ENCODE data around the gene ERBB2. TPM values are rescaled to one million over a fixed set of nuclear protein-coding genes. Genes with fewer than 3 reads are reported as not detected.
A peak's percentile ranks its signal among the peaks of the same experiment; 100 is the strongest.

The ERBB2 gene
- total RNA-seq, 4 donors from 2014 or later: 104 to 339 (median 247) TPM

DNA sequence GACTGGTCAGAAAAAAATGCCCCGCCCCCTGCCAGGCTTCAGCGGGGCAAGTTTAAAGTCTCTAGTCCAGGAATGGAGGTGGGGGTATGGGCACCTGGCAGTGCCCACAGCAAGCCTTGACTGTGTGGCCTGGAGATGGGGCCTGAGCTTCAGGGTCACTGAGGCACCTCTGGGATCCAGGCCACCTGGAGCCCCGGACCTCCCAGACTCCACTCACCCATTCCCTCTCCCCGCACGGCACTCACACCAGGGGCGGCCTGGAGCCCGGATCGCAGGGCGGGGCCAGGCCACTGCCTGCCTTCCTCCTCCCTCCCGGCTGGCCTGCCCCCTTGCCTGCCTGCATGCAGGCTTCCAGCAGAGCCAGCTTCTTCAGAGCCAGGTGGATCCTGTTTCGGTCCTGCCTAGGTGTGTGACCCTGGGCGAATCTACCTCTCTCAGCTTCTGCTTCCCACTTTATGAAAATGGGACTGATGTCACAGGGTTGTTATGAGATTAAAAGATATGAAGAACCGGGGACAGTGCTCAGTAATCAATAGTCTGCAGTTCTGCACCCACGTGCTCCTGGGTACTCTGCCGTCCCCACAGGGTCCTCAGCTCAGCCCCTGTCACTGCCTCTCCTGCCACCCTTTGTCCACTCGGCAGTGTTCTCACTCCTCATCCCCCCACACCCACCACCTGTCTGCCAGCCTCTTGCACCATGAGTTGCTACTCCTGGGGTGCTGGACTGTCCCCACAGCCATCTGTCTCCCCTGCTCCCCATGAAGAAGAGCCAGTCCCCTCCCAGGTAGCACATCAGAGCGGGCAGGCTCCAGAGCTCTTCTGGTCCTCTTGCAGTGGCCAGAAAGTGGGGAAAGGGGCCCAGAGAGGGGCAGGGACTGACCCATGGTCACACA lies 35.9 kb upstream of the ERBB2 start:
- H3K36me3 ChIP-seq: peaks cover 0 to 36% (median 0%) of the 10 kb centered on the region in 3 donors
- peak in 2 of 3 donors; percentile 74 to 78 for DNase-seq
- H3K9me3 ChIP-seq: no peaks in the 10 kb centered on the region
- peak overlapping the region in 2 of 4 donors; percentile 15 to 66 for H3K27ac ChIP-seq
- peaks cover 11 to 63% (median 15%) of the 10 kb centered on the region in 4 donors for H3K4me1 ChIP-seq
- peaks cover 0 to 6% of the 10 kb centered on the region in 2 donors for H3K27me3 ChIP-seq
- H3K4me3 ChIP-seq: peak overlapping the region in 1 of 4 donors; percentile 2
- TF ChIP-seq, protein P1, sequence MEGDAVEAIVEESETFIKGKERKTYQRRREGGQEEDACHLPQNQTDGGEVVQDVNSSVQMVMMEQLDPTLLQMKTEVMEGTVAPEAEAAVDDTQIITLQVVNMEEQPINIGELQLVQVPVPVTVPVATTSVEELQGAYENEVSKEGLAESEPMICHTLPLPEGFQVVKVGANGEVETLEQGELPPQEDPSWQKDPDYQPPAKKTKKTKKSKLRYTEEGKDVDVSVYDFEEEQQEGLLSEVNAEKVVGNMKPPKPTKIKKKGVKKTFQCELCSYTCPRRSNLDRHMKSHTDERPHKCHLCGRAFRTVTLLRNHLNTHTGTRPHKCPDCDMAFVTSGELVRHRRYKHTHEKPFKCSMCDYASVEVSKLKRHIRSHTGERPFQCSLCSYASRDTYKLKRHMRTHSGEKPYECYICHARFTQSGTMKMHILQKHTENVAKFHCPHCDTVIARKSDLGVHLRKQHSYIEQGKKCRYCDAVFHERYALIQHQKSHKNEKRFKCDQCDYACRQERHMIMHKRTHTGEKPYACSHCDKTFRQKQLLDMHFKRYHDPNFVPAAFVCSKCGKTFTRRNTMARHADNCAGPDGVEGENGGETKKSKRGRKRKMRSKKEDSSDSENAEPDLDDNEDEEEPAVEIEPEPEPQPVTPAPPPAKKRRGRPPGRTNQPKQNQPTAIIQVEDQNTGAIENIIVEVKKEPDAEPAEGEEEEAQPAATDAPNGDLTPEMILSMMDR (IDR thresholded peaks at IDR 0.05): peak in 1 of 6 experiments; percentile 3
- TF ChIP-seq POLR2A (IDR thresholded peaks at IDR 0.05): no peak

DNA sequence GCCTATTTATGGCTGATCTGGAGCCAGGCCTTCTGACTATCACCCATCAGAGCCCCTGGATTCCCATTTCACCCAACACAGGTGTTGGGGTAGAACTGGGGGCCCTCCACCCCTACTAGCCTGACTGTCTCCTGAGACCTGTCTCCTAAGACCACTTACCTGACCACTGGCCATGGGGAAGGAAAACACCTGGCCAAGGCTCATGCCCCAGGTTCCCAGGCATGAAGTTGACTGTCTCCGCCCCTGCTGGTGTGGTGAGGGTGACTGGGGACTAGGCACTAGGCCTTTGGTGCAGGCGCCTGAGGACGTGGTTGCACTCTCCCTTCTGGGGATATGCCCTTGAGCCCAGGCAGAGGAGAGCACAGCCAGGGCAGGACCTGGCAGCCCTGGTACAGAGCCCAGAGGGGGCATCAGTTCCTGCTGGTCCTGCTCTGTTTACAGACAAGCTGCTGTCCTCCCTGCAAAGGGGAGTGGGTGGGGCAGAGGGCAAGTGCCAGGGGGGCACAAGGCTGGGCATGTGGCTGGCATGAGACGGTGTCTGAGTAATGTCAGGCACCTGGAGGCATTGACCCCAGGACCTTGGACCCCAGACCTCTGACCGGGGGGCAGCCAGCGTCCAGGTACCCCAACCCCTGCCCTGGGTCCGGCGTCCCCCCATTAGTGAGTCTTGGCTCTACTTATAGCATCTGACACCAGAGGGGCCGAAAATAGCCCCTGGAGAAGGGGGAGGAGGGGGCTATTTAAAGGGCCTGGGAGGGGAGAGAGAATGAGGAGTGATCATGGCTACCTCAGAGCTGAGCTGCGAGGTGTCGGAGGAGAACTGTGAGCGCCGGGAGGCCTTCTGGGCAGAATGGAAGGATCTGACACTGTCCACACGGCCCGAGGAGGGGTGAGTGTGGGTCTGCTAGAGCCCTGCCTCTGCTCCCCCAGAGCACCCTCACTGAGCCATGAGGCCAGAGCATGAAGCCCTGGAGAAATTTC lies 35.0 kb upstream of the ERBB2 start, which contains the start of gene TCAP:
Gene TCAP, plus strand, starts transcription at position 769 of the 981 bp plus-strand sequence. Its CDS starts 11 bp downstream, at position 780.
- no peak for TF ChIP-seq POLR2A (IDR thresholded peaks at IDR 0.05)
- TF ChIP-seq, protein P1 (IDR thresholded peaks at IDR 0.05): no peak
- peaks cover 0 to 26% (median 0%) of the 10 kb centered on the region in 3 donors for H3K36me3 ChIP-seq
- DNase-seq: no peak
- H3K27ac ChIP-seq: peak within 1 kb of the TSS in 1 of 4 donors; percentile 66
- no peaks in the 10 kb centered on the region for H3K9me3 ChIP-seq
- no peak within 1 kb of the TSS for H3K4me3 ChIP-seq
- peaks cover 0 to 6% of the 10 kb centered on the region in 2 donors for H3K27me3 ChIP-seq
- H3K4me1 ChIP-seq: peaks cover 11 to 63% (median 15%) of the 10 kb centered on the region in 4 donors

DNA sequence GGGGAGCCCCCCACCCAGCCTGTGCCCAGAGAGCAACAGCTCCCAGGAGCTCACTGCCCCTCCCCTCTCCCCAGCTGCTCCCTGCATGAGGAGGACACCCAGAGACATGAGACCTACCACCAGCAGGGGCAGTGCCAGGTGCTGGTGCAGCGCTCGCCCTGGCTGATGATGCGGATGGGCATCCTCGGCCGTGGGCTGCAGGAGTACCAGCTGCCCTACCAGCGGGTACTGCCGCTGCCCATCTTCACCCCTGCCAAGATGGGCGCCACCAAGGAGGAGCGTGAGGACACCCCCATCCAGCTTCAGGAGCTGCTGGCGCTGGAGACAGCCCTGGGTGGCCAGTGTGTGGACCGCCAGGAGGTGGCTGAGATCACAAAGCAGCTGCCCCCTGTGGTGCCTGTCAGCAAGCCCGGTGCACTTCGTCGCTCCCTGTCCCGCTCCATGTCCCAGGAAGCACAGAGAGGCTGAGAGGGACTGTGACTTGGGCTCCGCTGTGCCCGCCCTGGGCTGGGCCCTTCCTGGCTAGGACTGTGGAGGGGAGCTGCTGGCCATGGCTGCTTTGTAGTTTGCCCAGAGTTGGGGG lies 34.1 kb upstream of the ERBB2 start:
- TF ChIP-seq POLR2A (IDR thresholded peaks at IDR 0.05): no peak
- TF ChIP-seq, protein P1 (IDR thresholded peaks at IDR 0.05): peak in 2 of 6 experiments; percentile 14 to 21
- Histone ChIP-seq H3K4me1 (peaks cover 11 to 63% (median 15%) of the 10 kb centered on the region in 4 donors), H3K27me3 (peaks cover 0 to 6% of the 10 kb centered on the region in 2 donors), H3K4me3 (no peak overlapping the region), H3K9me3 (no peaks in the 10 kb centered on the region), H3K27ac (no peak overlapping the region), H3K36me3 (peaks cover 0 to 18% (median 0%) of the 10 kb centered on the region in 3 donors)
- no peak for DNase-seq

DNA sequence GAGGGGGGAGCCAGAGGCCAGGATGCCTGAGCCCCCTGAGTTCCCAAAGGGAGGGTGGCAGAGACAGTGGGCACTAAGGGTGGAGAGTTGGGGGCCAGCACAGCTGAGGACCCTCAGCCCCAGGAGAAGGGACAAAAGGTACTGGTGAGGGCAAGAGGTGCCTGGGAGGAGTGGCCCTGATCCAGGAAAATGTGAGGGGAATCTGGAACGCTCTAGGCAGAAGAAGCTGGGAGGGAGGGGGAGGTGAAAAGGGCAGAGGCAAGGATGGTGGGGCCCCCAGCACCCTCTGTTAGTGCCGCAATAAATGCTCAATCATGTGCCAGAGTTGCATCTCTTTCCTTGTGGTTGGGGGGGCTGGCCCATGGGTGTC lies 33.6 kb upstream of the ERBB2 start:
- Histone ChIP-seq H3K36me3 (peaks cover 0 to 13% (median 0%) of the 10 kb centered on the region in 3 donors), H3K9me3 (no peaks in the 10 kb centered on the region), H3K4me3 (no peak overlapping the region), H3K27me3 (peaks cover 0 to 6% of the 10 kb centered on the region in 2 donors), H3K27ac (no peak overlapping the region), H3K4me1 (peaks cover 11 to 63% (median 15%) of the 10 kb centered on the region in 4 donors)
- no peak for DNase-seq
- no peak for TF ChIP-seq POLR2A (IDR thresholded peaks at IDR 0.05)
- TF ChIP-seq, protein P1 (IDR thresholded peaks at IDR 0.05): no peak

Measured in Peyer's patch (tissue), 4 donors.